ENCODE data around the gene AGAP1.

- no peak for TF ChIP-seq CTCF (IDR thresholded peaks at IDR 0.05)
- no peak for TF ChIP-seq POLR2A (IDR thresholded peaks at IDR 0.05)
Measured at GRCh38 chr2:235506997-235507615, 13.3 kb downstream of the AGAP1 start.
